ENCODE data around the gene KCND3. TPM values are rescaled to one million over a fixed set of nuclear protein-coding genes. Genes with fewer than 3 reads are reported as not detected.

KCND3 gene
- total RNA-seq, 1 donor from 2014 or later: 0.86 TPM

GRCh38 chr1:111834956-111835355 lies 154.5 kb downstream of the KCND3 start:
- H3K4me1 Mint-ChIP-seq: no peaks in the 10 kb centered on the region
- no peak overlapping the region for H3K4me3 Mint-ChIP-seq
- H3K36me3 Mint-ChIP-seq (ENCODE audit: low read depth): no peaks in the 10 kb centered on the region
- no peak for DNase-seq (ENCODE audit: low read depth, low spot score)
- H3K9me3 Mint-ChIP-seq: no peaks in the 10 kb centered on the region
- peak overlapping the region; percentile 19 for H3K27ac Mint-ChIP-seq (ENCODE audit: unreplicated experiment)
- TF ChIP-seq, protein P1, sequence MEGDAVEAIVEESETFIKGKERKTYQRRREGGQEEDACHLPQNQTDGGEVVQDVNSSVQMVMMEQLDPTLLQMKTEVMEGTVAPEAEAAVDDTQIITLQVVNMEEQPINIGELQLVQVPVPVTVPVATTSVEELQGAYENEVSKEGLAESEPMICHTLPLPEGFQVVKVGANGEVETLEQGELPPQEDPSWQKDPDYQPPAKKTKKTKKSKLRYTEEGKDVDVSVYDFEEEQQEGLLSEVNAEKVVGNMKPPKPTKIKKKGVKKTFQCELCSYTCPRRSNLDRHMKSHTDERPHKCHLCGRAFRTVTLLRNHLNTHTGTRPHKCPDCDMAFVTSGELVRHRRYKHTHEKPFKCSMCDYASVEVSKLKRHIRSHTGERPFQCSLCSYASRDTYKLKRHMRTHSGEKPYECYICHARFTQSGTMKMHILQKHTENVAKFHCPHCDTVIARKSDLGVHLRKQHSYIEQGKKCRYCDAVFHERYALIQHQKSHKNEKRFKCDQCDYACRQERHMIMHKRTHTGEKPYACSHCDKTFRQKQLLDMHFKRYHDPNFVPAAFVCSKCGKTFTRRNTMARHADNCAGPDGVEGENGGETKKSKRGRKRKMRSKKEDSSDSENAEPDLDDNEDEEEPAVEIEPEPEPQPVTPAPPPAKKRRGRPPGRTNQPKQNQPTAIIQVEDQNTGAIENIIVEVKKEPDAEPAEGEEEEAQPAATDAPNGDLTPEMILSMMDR (conservative IDR thresholded peaks at IDR 0.05): no peak
- peaks cover 46% of the 10 kb centered on the region for H3K27me3 Mint-ChIP-seq (ENCODE audit: low read depth)

DNA sequence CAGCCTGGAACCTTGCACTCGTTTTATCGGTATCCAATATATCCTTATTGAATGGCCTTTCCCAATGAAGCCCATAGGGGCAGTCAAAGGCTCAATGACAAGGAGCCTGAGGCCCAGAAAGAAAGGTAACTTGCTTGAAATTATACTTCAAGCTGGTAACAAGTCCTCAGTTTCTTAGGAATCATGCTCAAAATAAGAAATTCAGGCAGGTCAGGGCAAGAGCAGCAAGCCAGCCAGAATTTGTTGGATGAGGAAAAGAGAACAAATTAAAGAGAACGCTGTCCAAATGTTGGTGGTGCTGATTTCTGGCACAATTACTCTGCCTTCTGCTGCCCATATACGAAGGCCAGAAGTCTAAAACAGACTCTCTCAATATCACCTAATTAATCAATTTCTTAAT lies 156.1 kb downstream of the KCND3 start:
- TF ChIP-seq, protein P1 (conservative IDR thresholded peaks at IDR 0.05): peak; percentile 23
- no peak overlapping the region for H3K4me3 Mint-ChIP-seq
- no peak for DNase-seq (ENCODE audit: low read depth, low spot score)
- H3K4me1 Mint-ChIP-seq: no peaks in the 10 kb centered on the region
- H3K27ac Mint-ChIP-seq (ENCODE audit: unreplicated experiment): no peak overlapping the region
- no peaks in the 10 kb centered on the region for H3K36me3 Mint-ChIP-seq (ENCODE audit: low read depth)
- H3K27me3 Mint-ChIP-seq (ENCODE audit: low read depth): peaks cover 59% of the 10 kb centered on the region
- H3K9me3 Mint-ChIP-seq: no peaks in the 10 kb centered on the region

GRCh38 chr1:111832521-111833155 lies 156.8 kb downstream of the KCND3 start:
- Mint-ChIP-seq H3K4me3 (no peak overlapping the region), H3K4me1 (no peaks in the 10 kb centered on the region), H3K27ac (ENCODE audit: unreplicated experiment) (no peak overlapping the region), H3K27me3 (ENCODE audit: low read depth) (peaks cover 62% of the 10 kb centered on the region), H3K36me3 (ENCODE audit: low read depth) (no peaks in the 10 kb centered on the region), H3K9me3 (no peaks in the 10 kb centered on the region)
- TF ChIP-seq, protein P1 (conservative IDR thresholded peaks at IDR 0.05): no peak
- DNase-seq (ENCODE audit: low read depth, low spot score): no peak

DNA sequence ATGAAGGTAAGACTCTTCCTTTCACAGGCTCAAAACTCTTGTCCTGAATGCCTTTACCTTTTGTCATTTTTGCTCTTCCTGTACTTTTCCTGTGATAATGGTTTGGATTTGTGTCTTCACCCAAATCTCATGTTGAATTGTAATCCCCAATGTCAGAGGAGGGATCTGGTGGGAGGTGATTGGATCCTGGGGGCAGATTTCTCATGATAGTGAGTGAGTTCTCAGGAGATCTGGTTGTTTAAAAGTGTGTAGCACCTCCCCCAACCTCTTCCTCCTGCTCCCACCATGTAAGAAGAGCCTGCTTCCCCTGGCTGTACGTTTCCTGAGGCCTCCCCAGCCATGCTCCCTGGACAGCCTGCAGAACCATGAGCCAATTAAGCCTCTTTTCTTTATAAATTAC lies 158.3 kb downstream of the KCND3 start:
- TF ChIP-seq, protein P1 (conservative IDR thresholded peaks at IDR 0.05): no peak
- Mint-ChIP-seq H3K4me1 (no peaks in the 10 kb centered on the region), H3K27ac (ENCODE audit: unreplicated experiment) (no peak overlapping the region)

GRCh38 chr1:111827946-111828345 lies 161.5 kb downstream of the KCND3 start:
- no peak overlapping the region for H3K4me3 Mint-ChIP-seq
- H3K36me3 Mint-ChIP-seq (ENCODE audit: low read depth): no peaks in the 10 kb centered on the region
- H3K27ac Mint-ChIP-seq (ENCODE audit: unreplicated experiment): no peak overlapping the region
- H3K9me3 Mint-ChIP-seq: no peaks in the 10 kb centered on the region
- peaks cover 72% of the 10 kb centered on the region for H3K27me3 Mint-ChIP-seq (ENCODE audit: low read depth)
- no peak for DNase-seq (ENCODE audit: low read depth, low spot score)
- TF ChIP-seq, protein P1 (conservative IDR thresholded peaks at IDR 0.05): no peak
- no peaks in the 10 kb centered on the region for H3K4me1 Mint-ChIP-seq

More for the DNA sequence above, 158.3 kb downstream of the KCND3 start:
- no peak overlapping the region for H3K4me3 Mint-ChIP-seq
- H3K9me3 Mint-ChIP-seq: no peaks in the 10 kb centered on the region
- peaks cover 70% of the 10 kb centered on the region for H3K27me3 Mint-ChIP-seq (ENCODE audit: low read depth)
- no peaks in the 10 kb centered on the region for H3K36me3 Mint-ChIP-seq (ENCODE audit: low read depth)
- no peak for DNase-seq (ENCODE audit: low read depth, low spot score)
